HepG2 (cell line): Measurements from ENCODE around the gene KREMEN1. TPM values are rescaled to one million over a fixed set of nuclear protein-coding genes. Genes with fewer than 3 reads are reported as not detected.

Experiments
- ATAC-seq: fragments of 200-7000 bp; cut with Tn5 transposase; 3 replicates; pipeline ENCODE4 v1.9.1; 2020; ENCODE audit warnings: mild to moderate bottlenecking, moderate library complexity
- BruUV-seq: library from RNA; stranded (reverse); fragments of 400-500 nt; replicated peaks from 2 replicates; lab custom pipeline; 2021; lab: Mats Ljungman, UMichigan
- CTCF ChIA-PET: fragments of 300-600 bp; formaldehyde crosslinking; extraction: SDS; loops from one replicate; lab custom pipeline; 2021; ENCODE audit warnings: low total read pairs, inconsistent platforms, low intra/inter-chr PET ratio; lab: Yijun Ruan, JAX
- POLR2A ChIA-PET: fragments of 350-600 bp; sonication (Branson Sonifier 250); formaldehyde crosslinking; loops from one replicate; lab custom pipeline; 2020; ENCODE audit warnings: antibody characterized with exemption, inconsistent platforms; lab: Yijun Ruan, JAX
- DNase-seq: peaks from one replicate; pipeline ENCODE4 v3.0.0-alpha.2; 2015; ENCODE audit warnings: low spot score
- FAIRE-seq: peaks from 3 replicates; lab custom pipeline; 2011; peaks lifted over from hg19 to GRCh38; lab: Jason Lieb, UNC
- H2AFZ ChIP-seq: one replicate; pipeline ENCODE4 v1.6.1; 2011; ENCODE audit warnings: low read length, inconsistent platforms
- H3K27ac ChIP-seq: fragments of 300-600 bp; 3 replicates; pipeline ENCODE4 v1.8.0; 2011; ENCODE audit warnings: mixed run types, mild to moderate bottlenecking, mixed read lengths, low read length, inconsistent platforms; ENCODE audit not compliant: insufficient read depth; ENCODE audit errors: extremely low read length
- H3K27me3 ChIP-seq, 2 experiments: fragments of 200-600 bp in 1 of 2; 2 replicates in 1 of 2; 3 replicates in 1 of 2; pipeline versions ENCODE4 v1.6.0 to v1.8.0; 2011; ENCODE audit warnings: low read length in 2 of 2, mild to moderate bottlenecking in 2 of 2, moderate library complexity in 2 of 2, inconsistent platforms in 1 of 2; ENCODE audit not compliant: insufficient read depth in 2 of 2, control insufficient read depth in 1 of 2
- H3K36me3 ChIP-seq, 2 experiments: fragments of 200-600 bp in 1 of 2; replicated peaks in 1 of 2; 2 replicates in 1 of 2; 3 replicates in 1 of 2; pipeline versions ENCODE4 v1.5.1 to v1.8.0; 2011; ENCODE audit warnings: low read length in 2 of 2, inconsistent platforms in 1 of 2; ENCODE audit not compliant: insufficient read depth in 2 of 2, control insufficient read depth in 1 of 2
- H3K4me1 ChIP-seq: 2 replicates; pipeline ENCODE4 v1.5.1; 2012; ENCODE audit warnings: low read length, inconsistent platforms; ENCODE audit not compliant: insufficient read depth
- H3K4me2 ChIP-seq: 2 replicates; pipeline ENCODE4 v1.6.0; 2011; ENCODE audit warnings: low read depth, low read length, inconsistent platforms
- H3K4me3 ChIP-seq, 3 experiments: fragments of 200-600 bp in 1 of 3; sonication (generic), shearing (Covaris generic) in 1 of 3; replicated peaks in 1 of 3; 2 replicates each; pipeline ENCODE4 v1.5.1; 2011 to 2016; ENCODE audit warnings: low read length in 3 of 3, inconsistent platforms in 2 of 3, low read depth in 2 of 3, mild to moderate bottlenecking in 2 of 3, control low read depth in 1 of 3, mixed read lengths in 1 of 3; ENCODE audit not compliant: insufficient read depth in 1 of 3
- H3K79me2 ChIP-seq: one replicate; pipeline ENCODE4 v1.6.1; 2011; ENCODE audit warnings: low read length, inconsistent platforms; ENCODE audit not compliant: insufficient read depth
- H3K9ac ChIP-seq: 2 replicates; pipeline ENCODE4 v1.6.0; 2011; ENCODE audit warnings: mild to moderate bottlenecking, low read depth, low read length, inconsistent platforms; ENCODE audit not compliant: insufficient read depth
- H3K9me3 ChIP-seq: 2 replicates; pipeline ENCODE4 v1.5.1; 2012; ENCODE audit warnings: mild to moderate bottlenecking, low read length
- H4K20me1 ChIP-seq: 2 replicates; pipeline ENCODE4 v1.6.0; 2011; ENCODE audit warnings: inconsistent platforms, mild to moderate bottlenecking, low read length, moderate library complexity; ENCODE audit not compliant: insufficient read depth
- E2F1 ChIP-seq: sonication (generic); formaldehyde crosslinking; IDR thresholded peaks from 2 replicates; pipeline ENCODE4 v1.5.0; 2020; ENCODE audit warnings: missing genetic modification reagents
- HOXA3 ChIP-seq: sonication (generic); formaldehyde crosslinking; IDR thresholded peaks from 2 replicates; pipeline ENCODE4 v1.5.0; 2020; ENCODE audit warnings: missing genetic modification reagents
- PAWR ChIP-seq: sonication (generic); formaldehyde crosslinking; IDR thresholded peaks from 2 replicates; pipeline ENCODE4 v1.4.0; 2020; ENCODE audit warnings: missing genetic modification reagents, mild to moderate bottlenecking, borderline replicate concordance
- POLR2A ChIP-seq, 2 experiments: IDR thresholded peaks; 2 replicates each; pipeline ENCODE4 v1.6.1; 2011; ENCODE audit warnings: low read depth in 2 of 2, low read length in 2 of 2, mild to moderate bottlenecking in 1 of 2, moderate library complexity in 1 of 2; ENCODE audit not compliant: insufficient read depth in 1 of 2
- POLR2AphosphoS5 ChIP-seq: IDR thresholded peaks from 2 replicates; pipeline ENCODE4 v1.6.1; 2012; ENCODE audit warnings: low read depth, low read length
- RFXANK ChIP-seq: IDR thresholded peaks from 2 replicates; pipeline ENCODE4 v1.6.1; 2016
- RNF2 ChIP-seq: fragments of 450-650 bp; conservative IDR thresholded peaks from 2 replicates; pipeline ENCODE4 v1.6.1; 2016; ENCODE audit warnings: low read depth
- SALL1 ChIP-seq: sonication (generic); formaldehyde crosslinking; IDR thresholded peaks from 2 replicates; pipeline ENCODE4 v1.8.0; 2022; ENCODE audit warnings: mild to moderate bottlenecking, missing genetic modification reagents
- SCMH1 ChIP-seq: sonication (generic); formaldehyde crosslinking; IDR thresholded peaks from 2 replicates; pipeline ENCODE4 v1.9.0; 2021; ENCODE audit warnings: missing genetic modification reagents, mild to moderate bottlenecking, borderline replicate concordance
- ZNF235 ChIP-seq: sonication (generic); formaldehyde crosslinking; IDR thresholded peaks from 2 replicates; pipeline ENCODE4 v1.8.1; 2023; ENCODE audit warnings: mild to moderate bottlenecking, missing genetic modification reagents, borderline replicate concordance
- ZNF335 ChIP-seq: sonication (generic); formaldehyde crosslinking; IDR thresholded peaks from 2 replicates; pipeline ENCODE4 v1.4.0; 2020; ENCODE audit warnings: missing genetic modification reagents
- ZSCAN29 ChIP-seq: sonication (generic); formaldehyde crosslinking; conservative IDR thresholded peaks from 2 replicates; pipeline ENCODE4 v1.4.0; 2020; ENCODE audit warnings: mild to moderate bottlenecking, missing genetic modification reagents
- WGBS: methylation state at CpG from one replicate; pipeline ENCODE4 v1.1.6; 2017; ENCODE audit warnings: low lambda C conversion rate; 5-methylcytosine and 5-hydroxymethylcytosine counted together
- in situ Hi-C: cut with HindIII; loops from 2 replicates; pipeline ENCODE4 v1.10.0; 2017; ENCODE audit warnings: low pct_unique_long_range_greater_than_20kb; ENCODE audit not compliant: extremely low pct_ligation_motif_present
- intact Hi-C: fragments of 100-400 bp; cut with micrococcal nuclease; formaldehyde crosslinking; loops from one replicate; pipeline ENCODE4 v1.10.0; 2022; ENCODE audit not compliant: unreplicated experiment
- polyA plus RNA-seq, 8 experiments: library from polyadenylated mRNA; depleted of rRNA in 3 of 8; stranded (reverse) in 7 of 8; unstranded in 1 of 8; fragments of >200 nt; fragmentation: Illumina TruSeq in 4 of 8; extraction: Trizol in 4 of 8; gene quantifications; 2 replicates each; pipeline versions ENCODE4 v1.2.1 to v1.2.3, GENCODE V29; 2011 to 2016; ENCODE audit warnings: low read depth in 4 of 8, missing spikeins in 1 of 8, mixed read lengths in 1 of 8; ENCODE audit not compliant: insufficient read depth in 1 of 8
- total RNA-seq, 5 experiments: library from RNA; depleted of rRNA; stranded (reverse); fragments of >200 nt; fragmentation: Illumina TruSeq; extraction: Trizol; gene quantifications; 2 replicates each; pipeline ENCODE4 v1.2.3, GENCODE V29; 2016; ENCODE audit warnings: low read depth in 1 of 5
- TF ChIP-seq, protein P1 (sequence below): sonication (generic); formaldehyde crosslinking; IDR thresholded peaks from 2 replicates; pipeline ENCODE4 v1.4.0; 2020; ENCODE audit warnings: missing genetic modification reagents, borderline replicate concordance
- TF ChIP-seq, protein P2 (sequence below): IDR thresholded peaks from 2 replicates; pipeline ENCODE4 v1.6.1; 2016; ENCODE audit warnings: missing compliant biosample characterization, missing genetic modification reagents, borderline replicate concordance

KREMEN1 gene
- total and polyA plus RNA-seq, 2 of the 13 experiments (the other 11 are each of a cell fraction or from before 2014, with no cell fraction given): 9.8 to 13.8 TPM

DNA sequence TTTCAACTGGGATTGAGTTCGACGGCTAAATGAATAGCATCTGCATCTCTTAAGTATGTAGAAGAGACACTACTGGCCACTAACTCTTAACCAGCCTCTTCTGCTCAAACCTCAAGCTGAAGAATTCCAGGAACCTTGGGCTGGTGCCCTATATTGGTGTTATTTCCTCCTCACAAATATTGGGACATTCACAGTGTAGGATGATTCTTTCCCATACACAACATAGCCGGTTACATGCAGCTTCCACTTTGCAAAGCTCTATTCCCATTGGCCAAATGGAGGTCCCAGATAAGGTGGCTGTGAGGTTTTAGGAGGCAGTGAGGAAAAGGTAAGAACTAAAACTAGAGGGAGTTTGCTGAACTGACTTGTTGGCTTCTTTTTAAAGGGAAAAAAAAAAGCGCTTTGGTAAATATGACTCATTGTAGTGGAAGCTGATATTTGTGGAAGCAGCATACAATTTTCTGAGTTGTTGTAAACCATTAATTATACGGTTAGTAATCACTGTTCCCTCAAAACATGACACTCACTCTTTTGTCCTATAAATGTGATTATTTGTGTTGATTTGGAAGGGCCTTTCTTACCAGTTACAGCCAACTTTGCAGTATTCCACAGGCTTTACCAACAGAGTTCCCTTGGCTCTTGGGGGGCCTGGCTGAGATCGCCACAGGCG, 28.8 kb upstream of the KREMEN1 start:
- peaks cover 59% of the 10 kb centered on the region for H3K4me1 ChIP-seq
- no peaks in the 10 kb centered on the region for H3K9me3 ChIP-seq
- no peak for ATAC-seq
- intact Hi-C loops (loop anchor here (5.0 kb wide), 1 partner anchor 108 kb away; no protein-coding TSS in a partner anchor), in situ Hi-C loops (no loop called here)
- no peak overlapping the region for H3K4me2 ChIP-seq
- 93% methylated on average over 6 of the region's 7 CpGs for WGBS
- no peak for FAIRE-seq
- no peak overlapping the region for H3K9ac ChIP-seq
- no peak for DNase-seq
- TF ChIP-seq SCMH1 (CRISPR knock-in tag) (no peak), ZNF335 (0 out of 2 replicates have a peak, but pooled peaks have one; percentile 14), POLR2AphosphoS5 (0 out of 2 replicates have a peak, but pooled peaks have one; percentile 25)
- H3K4me3 ChIP-seq: no peak overlapping the region
- no TSS peak for BruUV-seq
- peak overlapping the region; percentile 53 for H3K27ac ChIP-seq
- H3K36me3 ChIP-seq: peaks cover 40 to 89% of the 10 kb centered on the region in 2 experiments
- H4K20me1 ChIP-seq: peaks cover 9% of the 10 kb centered on the region
- ChIA-PET CTCF (interaction anchor here (0.7 kb wide), 1 partner anchor 30 kb away, joined by 3 read pairs; no protein-coding TSS in a partner anchor), POLR2A (interaction anchor here (1.0 to 1.3 kb wide), 3 partner anchors 12 to 244 kb away, joined by 3 read pairs; partner anchors contain the start of gene XBP1)
- no peak overlapping the region for H2AFZ ChIP-seq
- H3K79me2 ChIP-seq: peaks cover 29% of the 10 kb centered on the region
- no peaks in the 10 kb centered on the region for H3K27me3 ChIP-seq

DNA sequence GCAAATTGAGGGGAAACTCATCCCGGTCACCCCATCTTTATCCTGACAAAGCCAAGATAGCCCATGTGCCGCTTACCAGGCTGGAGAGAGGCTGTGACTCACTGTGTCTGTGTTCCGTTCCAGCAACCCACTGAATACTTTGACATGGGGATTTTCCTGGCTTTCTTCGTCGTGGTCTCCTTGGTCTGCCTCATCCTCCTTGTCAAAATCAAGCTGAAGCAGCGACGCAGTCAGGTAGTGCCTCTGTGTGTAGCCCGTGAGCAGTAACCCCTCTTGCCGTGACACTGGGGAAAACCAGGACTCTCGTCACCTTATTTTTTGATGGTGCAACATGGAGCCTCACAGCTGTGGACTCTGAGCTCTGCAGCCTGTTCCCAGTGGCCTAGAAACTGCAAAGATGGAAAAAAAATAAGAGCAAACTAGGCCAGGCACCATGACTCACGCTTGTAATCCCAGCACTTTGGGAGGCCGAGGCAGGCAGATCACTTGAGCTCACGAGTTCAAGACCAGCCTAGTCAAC, 28.1 kb upstream of the KREMEN1 start:
- in situ Hi-C loops: no loop called here
- no peak for TF ChIP-seq ZSCAN29 (CRISPR knock-in tag)
- TF ChIP-seq POLR2A (IDR thresholded peaks at IDR 0.05; ENCODE audit: insufficient read depth in 1 of 2, low read depth in 2 of 2, low read length in 2 of 2): no peak
- peak; percentile 55; the same call in 1 of the 2 replicates for TF ChIP-seq SALL1 (CRISPR knock-in tag)
- TF ChIP-seq ZNF235 (CRISPR knock-in tag): no peak
- TF ChIP-seq RNF2: no peak
- TF ChIP-seq, protein P1, sequence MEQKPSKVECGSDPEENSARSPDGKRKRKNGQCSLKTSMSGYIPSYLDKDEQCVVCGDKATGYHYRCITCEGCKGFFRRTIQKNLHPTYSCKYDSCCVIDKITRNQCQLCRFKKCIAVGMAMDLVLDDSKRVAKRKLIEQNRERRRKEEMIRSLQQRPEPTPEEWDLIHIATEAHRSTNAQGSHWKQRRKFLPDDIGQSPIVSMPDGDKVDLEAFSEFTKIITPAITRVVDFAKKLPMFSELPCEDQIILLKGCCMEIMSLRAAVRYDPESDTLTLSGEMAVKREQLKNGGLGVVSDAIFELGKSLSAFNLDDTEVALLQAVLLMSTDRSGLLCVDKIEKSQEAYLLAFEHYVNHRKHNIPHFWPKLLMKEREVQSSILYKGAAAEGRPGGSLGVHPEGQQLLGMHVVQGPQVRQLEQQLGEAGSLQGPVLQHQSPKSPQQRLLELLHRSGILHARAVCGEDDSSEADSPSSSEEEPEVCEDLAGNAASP (CRISPR knock-in tag): no peak
- TF ChIP-seq RFXANK (CRISPR knock-in tag): no peak
- peak; percentile 45; the same call in 1 of the 2 replicates for TF ChIP-seq HOXA3 (CRISPR knock-in tag)
- TF ChIP-seq, protein P2, sequence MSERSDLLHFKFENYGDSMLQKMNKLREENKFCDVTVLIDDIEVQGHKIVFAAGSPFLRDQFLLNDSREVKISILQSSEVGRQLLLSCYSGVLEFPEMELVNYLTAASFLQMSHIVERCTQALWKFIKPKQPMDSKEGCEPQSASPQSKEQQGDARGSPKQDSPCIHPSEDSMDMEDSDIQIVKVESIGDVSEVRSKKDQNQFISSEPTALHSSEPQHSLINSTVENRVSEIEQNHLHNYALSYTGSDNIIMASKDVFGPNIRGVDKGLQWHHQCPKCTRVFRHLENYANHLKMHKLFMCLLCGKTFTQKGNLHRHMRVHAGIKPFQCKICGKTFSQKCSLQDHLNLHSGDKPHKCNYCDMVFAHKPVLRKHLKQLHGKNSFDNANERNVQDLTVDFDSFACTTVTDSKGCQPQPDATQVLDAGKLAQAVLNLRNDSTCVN (CRISPR knock-in tag): no peak
- TF ChIP-seq E2F1 (CRISPR knock-in tag): no peak
- TF ChIP-seq PAWR (CRISPR knock-in tag): no peak

More for the DNA sequence above, 28.1 kb upstream of the KREMEN1 start:
- Histone ChIP-seq H3K27ac (peak overlapping the region; percentile 53), H3K4me3 (no peak overlapping the region), H2AFZ (no peak overlapping the region), H3K9me3 (no peaks in the 10 kb centered on the region), H3K79me2 (peaks cover 25% of the 10 kb centered on the region), H3K27me3 (no peaks in the 10 kb centered on the region), H3K4me2 (no peak overlapping the region), H3K9ac (no peak overlapping the region), H3K36me3 (peaks cover 47 to 89% of the 10 kb centered on the region in 2 experiments), H3K4me1 (peaks cover 55% of the 10 kb centered on the region), H4K20me1 (peaks cover 9% of the 10 kb centered on the region)
- DNase-seq (peak; percentile 51), ATAC-seq (peak; percentile 41), FAIRE-seq (no peak)
- WGBS: 70% methylated on average over 11 of the region's 13 CpGs
- BruUV-seq: no TSS peak
- intact Hi-C loops: loop anchor here (5.0 kb wide), 1 partner anchor 108 kb away; no protein-coding TSS in a partner anchor
- ChIA-PET POLR2A (interaction anchor here (0.6 to 1.3 kb wide), 3 partner anchors 11 to 263 kb away, joined by 3 read pairs; partner anchors contain the start of gene XBP1), CTCF (no interaction called here)
